Measurements from ENCODE around the gene SAMD11.

Gene SAMD11

DNA sequence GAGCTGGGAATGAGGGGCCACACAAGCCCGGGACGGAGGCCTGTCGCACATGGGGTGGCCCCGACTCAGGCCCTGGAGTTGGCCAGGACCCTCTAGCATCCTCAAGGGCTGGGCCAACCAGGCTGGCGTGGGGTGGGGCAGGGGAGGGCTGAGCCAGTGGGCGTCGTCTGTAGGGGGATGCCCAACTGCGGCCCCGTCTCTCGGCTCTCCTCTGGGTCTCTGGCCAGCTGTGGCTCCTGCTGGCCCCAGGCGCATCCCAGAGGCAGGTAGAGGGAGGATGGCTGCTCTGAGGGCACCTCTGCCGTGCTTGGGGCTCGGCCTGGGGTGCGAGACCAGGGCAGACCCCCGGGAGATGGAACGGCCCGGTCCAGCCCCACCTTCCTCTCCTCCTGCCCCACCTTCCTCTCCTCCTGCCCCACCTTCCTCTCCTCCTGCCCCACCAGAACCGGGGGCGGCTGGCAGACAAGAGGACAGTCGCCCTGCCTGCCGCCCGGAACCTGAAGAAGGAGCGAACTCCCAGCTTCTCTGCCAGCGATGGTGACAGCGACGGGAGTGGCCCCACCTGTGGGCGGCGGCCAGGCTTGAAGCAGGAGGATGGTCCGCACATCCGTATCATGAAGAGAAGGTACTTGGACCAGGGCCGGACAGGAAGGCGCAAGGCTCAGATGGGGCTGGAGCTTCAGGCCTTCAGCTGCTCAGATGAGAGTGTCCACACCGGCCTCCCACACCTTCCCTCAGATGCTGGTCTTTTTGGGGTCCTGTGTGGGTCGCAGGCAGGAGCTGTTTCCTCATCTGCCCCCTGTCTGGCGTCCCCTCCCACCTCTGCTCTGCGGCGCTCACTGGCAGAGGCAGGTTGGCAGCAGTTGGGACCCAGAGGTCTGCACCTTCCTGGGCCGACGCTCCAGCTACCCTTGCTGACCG, 6.2 kb downstream of the SAMD11 start:
- no peak for DNase-seq (ENCODE audit: low spot score)
- TF ChIP-seq, protein P1, sequence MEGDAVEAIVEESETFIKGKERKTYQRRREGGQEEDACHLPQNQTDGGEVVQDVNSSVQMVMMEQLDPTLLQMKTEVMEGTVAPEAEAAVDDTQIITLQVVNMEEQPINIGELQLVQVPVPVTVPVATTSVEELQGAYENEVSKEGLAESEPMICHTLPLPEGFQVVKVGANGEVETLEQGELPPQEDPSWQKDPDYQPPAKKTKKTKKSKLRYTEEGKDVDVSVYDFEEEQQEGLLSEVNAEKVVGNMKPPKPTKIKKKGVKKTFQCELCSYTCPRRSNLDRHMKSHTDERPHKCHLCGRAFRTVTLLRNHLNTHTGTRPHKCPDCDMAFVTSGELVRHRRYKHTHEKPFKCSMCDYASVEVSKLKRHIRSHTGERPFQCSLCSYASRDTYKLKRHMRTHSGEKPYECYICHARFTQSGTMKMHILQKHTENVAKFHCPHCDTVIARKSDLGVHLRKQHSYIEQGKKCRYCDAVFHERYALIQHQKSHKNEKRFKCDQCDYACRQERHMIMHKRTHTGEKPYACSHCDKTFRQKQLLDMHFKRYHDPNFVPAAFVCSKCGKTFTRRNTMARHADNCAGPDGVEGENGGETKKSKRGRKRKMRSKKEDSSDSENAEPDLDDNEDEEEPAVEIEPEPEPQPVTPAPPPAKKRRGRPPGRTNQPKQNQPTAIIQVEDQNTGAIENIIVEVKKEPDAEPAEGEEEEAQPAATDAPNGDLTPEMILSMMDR (IDR thresholded peaks at IDR 0.05; ENCODE audit: extremely low read depth, missing control alignments): no peak

GRCh38 chr1:930633-931138, 7.0 kb downstream of the SAMD11 start:
- no peak for DNase-seq (ENCODE audit: low spot score)
- TF ChIP-seq, protein P1 (IDR thresholded peaks at IDR 0.05; ENCODE audit: extremely low read depth, missing control alignments): no peak

DNA sequence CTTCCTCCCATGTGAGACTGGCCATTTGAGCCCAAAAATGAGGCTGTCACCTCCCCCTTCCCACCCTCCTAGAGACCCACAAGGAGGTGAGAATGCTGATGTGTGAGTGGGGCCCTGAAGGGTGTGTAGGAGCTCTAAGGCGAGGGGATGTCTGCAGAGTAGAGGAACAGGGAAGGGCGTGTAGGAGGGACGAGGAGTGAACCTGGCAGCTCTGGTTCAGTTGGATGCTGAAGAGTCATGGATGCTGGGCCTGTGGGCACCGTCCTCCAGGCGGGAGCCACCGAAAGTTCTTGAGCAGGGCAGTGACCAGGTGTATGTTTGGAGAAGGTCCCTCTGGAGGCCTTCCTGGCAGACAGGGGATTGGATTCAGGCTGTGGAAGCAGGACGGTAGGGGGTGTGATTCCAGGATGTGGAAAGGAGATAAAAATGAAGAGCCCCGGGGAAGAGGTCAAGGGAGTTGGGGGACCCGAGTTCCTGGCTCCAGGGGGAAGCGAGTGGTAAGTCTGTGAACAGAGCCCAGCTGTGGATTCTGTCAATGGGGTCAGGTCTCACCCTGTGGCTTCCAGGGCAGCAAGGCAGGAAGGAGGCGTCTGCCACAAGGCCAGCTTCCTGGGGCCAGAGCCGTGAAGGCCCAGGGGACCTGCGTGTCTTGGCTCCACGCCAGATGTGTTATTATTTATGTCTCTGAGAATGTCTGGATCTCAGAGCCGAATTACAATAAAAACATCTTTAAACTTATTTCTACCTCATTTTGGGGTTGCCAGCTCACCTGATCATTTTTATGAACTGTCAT, 7.9 kb downstream of the SAMD11 start:
- TF ChIP-seq, protein P1 (IDR thresholded peaks at IDR 0.05; ENCODE audit: extremely low read depth, missing control alignments): no peak
- DNase-seq (ENCODE audit: low spot score): no peak

- TF ChIP-seq, protein P1 (IDR thresholded peaks at IDR 0.05; ENCODE audit: extremely low read depth, missing control alignments): no peak
- no peak for DNase-seq (ENCODE audit: low spot score)
Observed at GRCh38 chr1:932173-932510, 8.4 kb downstream of the SAMD11 start.

- no peak for DNase-seq (ENCODE audit: low spot score)
- TF ChIP-seq, protein P1 (IDR thresholded peaks at IDR 0.05; ENCODE audit: extremely low read depth, missing control alignments): no peak
Observed at GRCh38 chr1:932776-933602, 9.3 kb downstream of the SAMD11 start.

- DNase-seq (ENCODE audit: low spot score): no peak
Observed at GRCh38 chr1:933603-933940, 9.8 kb downstream of the SAMD11 start.

More at GRCh38 chr1:933603-933940, 9.8 kb downstream of the SAMD11 start:
- TF ChIP-seq, protein P1 (IDR thresholded peaks at IDR 0.05; ENCODE audit: extremely low read depth, missing control alignments): no peak

Measured in GM20000 (cell line).